HK-2 (cell line): ENCODE results near the gene HLCS.
A peak's percentile ranks its signal among the peaks of the same experiment; 100 is the strongest.
"Not testable (repeated sequence)": the region's sequence is repeated elsewhere in the genome, so short reads cannot be mapped to it uniquely, and the experiment has no call there.

Experiments used
- DNase-seq: peaks from one replicate; pipeline ENCODE4 v3.0.0-alpha.2; 2018; ENCODE audit not compliant: unreplicated experiment

The HLCS gene

GRCh38 chr21:36955783-36956182, 10.7 kb downstream of the HLCS start:
- DNase-seq: no peak

- DNase-seq: not testable (repeated sequence)
Measured at GRCh38 chr21:36952331-36952730, 14.1 kb downstream of the HLCS start.

GRCh38 chr21:36949171-36950141, 17.0 kb downstream of the HLCS start:
- no peak for DNase-seq

- no peak for DNase-seq
Measured at GRCh38 chr21:36948686-36949085, 17.8 kb downstream of the HLCS start.

- no peak for DNase-seq
Measured at GRCh38 chr21:36946949-36947356, 19.5 kb downstream of the HLCS start.

- no peak for DNase-seq
Measured at GRCh38 chr21:36945496-36946138, 20.9 kb downstream of the HLCS start.

GRCh38 chr21:36936361-36937135, 29.9 kb downstream of the HLCS start:
- no peak for DNase-seq

- no peak for DNase-seq
Measured at GRCh38 chr21:36934864-36935420, 31.5 kb downstream of the HLCS start.

- no peak for DNase-seq
Measured at GRCh38 chr21:36932161-36932816, 34.2 kb downstream of the HLCS start.

GRCh38 chr21:36929622-36930021, 36.8 kb downstream of the HLCS start:
- DNase-seq: no peak

- DNase-seq: no peak
Measured at GRCh38 chr21:36928960-36929359, 37.5 kb downstream of the HLCS start.

- DNase-seq: peak; percentile 72
Measured at GRCh38 chr21:36927719-36928117, 38.8 kb downstream of the HLCS start.

GRCh38 chr21:36926989-36927718, 39.3 kb downstream of the HLCS start:
- DNase-seq: no peak

GRCh38 chr21:36923270-36923669, 43.2 kb downstream of the HLCS start:
- DNase-seq: no peak

GRCh38 chr21:36922861-36923260, 43.6 kb downstream of the HLCS start:
- DNase-seq: no peak

GRCh38 chr21:36918291-36918690, 48.2 kb downstream of the HLCS start:
- no peak for DNase-seq

GRCh38 chr21:36917471-36918158, 48.9 kb downstream of the HLCS start:
- no peak for DNase-seq

GRCh38 chr21:36916718-36917117, 49.8 kb downstream of the HLCS start:
- DNase-seq: no peak

GRCh38 chr21:36915696-36916245, 50.7 kb downstream of the HLCS start:
- no peak for DNase-seq
